Endothelial cell of umbilical vein (primary cell): Measurements from ENCODE around the gene HDAC7.

Experiments
- CTCF ChIP-seq, 2 donors: IDR thresholded peaks; 1 replicate in 1 of 2; 2 replicates in 1 of 2; pipeline ENCODE4 v1.5.1; 2011; ENCODE audit warnings: low read length in 2 of 2, mild to moderate bottlenecking in 2 of 2, moderate library complexity in 2 of 2, control low read depth in 1 of 2, inconsistent platforms in 1 of 2, low read depth in 1 of 2; ENCODE audit not compliant: insufficient read depth in 1 of 2; ENCODE audit errors: extremely low read depth in 1 of 2
- MAX ChIP-seq: IDR thresholded peaks from 2 replicates; pipeline ENCODE4 v1.6.1; 2011; ENCODE audit not compliant: insufficient read depth, insufficient read length

GRCh38 chr12:47753021-47754001 is 66.4 kb downstream of the HDAC7 start:
- TF ChIP-seq CTCF (IDR thresholded peaks at IDR 0.05; ENCODE audit: extremely low read depth in 1 of 2, insufficient read depth in 1 of 2, low read depth in 1 of 2, low read length in 2 of 2) (no peak), MAX (peak; percentile 86)
